Left cardiac atrium (tissue), 4 donors: ENCODE measurements around the gene DCDC2C. TPM values are rescaled to one million over a fixed set of nuclear protein-coding genes. Genes with fewer than 3 reads are reported as not detected.

Source experiments
- ATAC-seq, 2 donors: fragments of 200-7000 bp; cut with Tn5 transposase; one replicate each; pipeline ENCODE4 v1.9.1; 2020; ENCODE audit warnings: mild to moderate bottlenecking in 2 of 2, moderate library complexity in 2 of 2
- DNase-seq: peaks from one replicate; pipeline ENCODE4 v3.0.0-alpha.2; 2020
- intact Hi-C, 2 donors: fragments of 100-400 bp; cut with DNase I; formaldehyde crosslinking; loops; one replicate each; pipeline versions ENCODE4 v1.14.1 to v1.15.1; 2022 to 2023
- total RNA-seq, 2 donors: library from RNA; stranded (reverse); fragmentation: NEBNext Ultra II Directional; extraction: Animal tissue kit (Norgen Biotek cat#: 25700); gene quantifications; one replicate each; pipeline ENCODE4 v1.2.1, GENCODE V29; 2021
- donor health status: DM: no; HTN: yes; CAD: no.
- donor health status: DM: no; HTN: yes; CAD: no; lungs with severe emphysema.
- donor health status: DM: yes; HTN: yes; CAD: no.
- donor health status: Dilated cardiomyopathy.

DCDC2C gene
- total RNA-seq, 2 donors from 2014 or later = not detected

DNA sequence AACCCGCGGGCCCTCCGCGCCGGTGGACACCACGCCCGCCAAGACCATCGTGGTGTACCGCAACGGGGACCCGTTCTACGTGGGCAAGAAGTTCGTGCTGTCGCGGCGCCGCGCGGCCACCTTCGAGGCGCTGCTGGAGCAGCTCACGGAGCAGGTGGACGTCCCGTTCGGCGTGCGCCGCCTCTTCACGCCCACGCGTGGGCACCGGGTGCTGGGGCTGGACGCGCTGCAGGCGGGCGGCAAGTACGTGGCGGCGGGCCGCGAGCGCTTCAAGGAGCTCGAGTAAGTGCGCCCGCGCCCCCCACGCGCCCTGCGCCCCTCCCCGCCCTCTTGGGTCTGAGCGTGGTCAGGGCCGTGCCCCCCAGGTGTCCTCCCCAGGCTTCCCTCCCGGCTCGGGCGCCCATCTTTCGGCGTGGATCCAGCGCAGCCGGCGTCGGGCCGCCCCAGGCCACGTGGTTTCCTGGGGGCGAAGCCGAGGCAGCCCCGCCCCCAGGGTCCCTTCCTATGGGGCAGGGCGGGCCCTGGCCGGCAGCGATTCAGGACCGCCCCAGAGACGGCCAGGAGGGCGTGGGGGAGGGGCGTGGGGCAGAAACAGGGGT is 481 bp downstream of the DCDC2C start:
- DNase-seq = no peak
- no peak for ATAC-seq
- intact Hi-C loops = no loop called here

GRCh38 chr2:3704692-3705091 is 1.3 kb downstream of the DCDC2C start:
- DNase-seq (no peak), ATAC-seq (no peak)
- intact Hi-C loops = no loop called here

DNA sequence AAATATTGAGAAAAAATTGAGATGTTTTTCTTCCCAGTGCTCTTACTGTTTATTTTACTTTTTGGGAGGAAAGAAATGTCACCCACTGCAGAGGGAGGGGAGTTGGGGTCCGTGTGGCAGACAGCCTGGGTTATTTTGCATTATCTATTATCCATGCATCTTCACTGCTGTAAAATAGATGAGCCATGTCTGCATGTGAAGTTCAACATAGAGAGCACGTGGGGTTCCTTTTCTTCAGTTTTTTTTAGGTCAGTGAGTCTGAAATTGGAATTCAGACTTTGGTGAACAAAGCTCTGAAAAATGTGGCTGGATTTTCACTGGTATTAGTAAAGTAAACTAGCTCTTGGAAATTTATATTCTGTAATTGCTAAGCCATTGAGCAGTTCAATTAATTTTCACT is 2.4 kb downstream of the DCDC2C start:
- intact Hi-C loops = no loop called here
- ATAC-seq (no peak), DNase-seq (no peak)

DNA sequence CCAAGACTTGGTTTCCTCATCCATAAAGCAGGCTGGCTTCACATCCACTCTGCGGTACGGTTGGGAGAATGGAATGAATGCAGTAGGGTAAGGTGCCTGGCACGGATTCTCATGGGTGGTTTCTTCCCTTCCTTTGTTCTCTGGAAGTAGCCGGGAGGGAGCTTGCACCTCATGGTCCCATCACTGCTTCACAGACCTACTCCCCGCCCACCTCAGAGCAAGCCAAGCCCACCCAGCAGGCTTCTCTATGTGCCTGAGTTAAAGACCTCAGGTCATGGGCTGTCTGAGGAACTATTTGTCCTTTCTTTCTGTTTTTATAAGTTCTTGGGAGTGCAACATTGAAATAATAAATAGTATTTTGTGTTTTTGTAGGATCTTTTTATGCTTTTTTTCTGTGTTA is 3.5 kb downstream of the DCDC2C start:
- DNase-seq (no peak), ATAC-seq (no peak)
- intact Hi-C loops = no loop called here

DNA sequence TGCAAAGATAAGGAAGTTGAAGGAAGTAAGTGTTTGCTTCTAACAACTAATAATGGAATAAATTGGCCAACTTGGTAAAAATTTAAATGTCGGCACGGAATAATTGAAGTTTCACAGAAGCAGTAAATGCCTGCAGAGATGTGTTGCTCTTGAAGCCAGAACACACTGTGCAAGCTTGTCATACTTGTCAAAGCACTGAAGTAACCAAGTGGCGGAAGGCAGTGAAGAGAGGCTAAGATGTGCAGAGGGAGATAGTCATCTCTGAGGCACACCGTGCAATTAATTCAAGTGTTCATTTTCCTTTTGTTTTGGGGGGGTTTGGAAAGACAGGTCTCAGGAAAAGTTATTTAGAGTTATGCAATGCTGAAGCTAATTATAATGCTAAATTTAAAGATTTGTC is 5.2 kb downstream of the DCDC2C start:
- DNase-seq (no peak), ATAC-seq (no peak)
- intact Hi-C loops = no loop called here

DNA sequence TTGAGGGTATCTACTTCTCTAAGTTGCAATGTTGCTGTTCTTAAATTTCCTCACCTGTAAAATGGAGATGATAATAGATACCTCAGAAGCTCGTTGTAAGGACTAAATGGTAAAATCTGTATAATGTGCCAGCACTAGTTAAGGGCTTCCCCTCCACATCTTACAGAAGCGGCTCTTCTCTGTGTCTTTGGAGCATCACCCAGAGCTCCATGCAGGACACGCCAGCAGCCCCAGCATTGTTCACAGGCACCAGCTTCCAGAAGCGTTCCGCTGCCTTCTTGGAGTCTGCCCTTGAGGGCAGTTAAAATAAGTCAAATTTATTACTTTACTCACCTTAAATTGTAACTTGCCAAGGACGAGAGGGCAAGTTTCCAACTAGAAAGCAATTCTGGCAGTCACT is 5.8 kb downstream of the DCDC2C start:
- ATAC-seq = no peak
- DNase-seq = no peak
- intact Hi-C loops = no loop called here

- ATAC-seq = no peak
- intact Hi-C loops = no loop called here
These were observed 9.0 kb downstream of the DCDC2C start for GRCh38 chr2:3712424-3712823.

DNA sequence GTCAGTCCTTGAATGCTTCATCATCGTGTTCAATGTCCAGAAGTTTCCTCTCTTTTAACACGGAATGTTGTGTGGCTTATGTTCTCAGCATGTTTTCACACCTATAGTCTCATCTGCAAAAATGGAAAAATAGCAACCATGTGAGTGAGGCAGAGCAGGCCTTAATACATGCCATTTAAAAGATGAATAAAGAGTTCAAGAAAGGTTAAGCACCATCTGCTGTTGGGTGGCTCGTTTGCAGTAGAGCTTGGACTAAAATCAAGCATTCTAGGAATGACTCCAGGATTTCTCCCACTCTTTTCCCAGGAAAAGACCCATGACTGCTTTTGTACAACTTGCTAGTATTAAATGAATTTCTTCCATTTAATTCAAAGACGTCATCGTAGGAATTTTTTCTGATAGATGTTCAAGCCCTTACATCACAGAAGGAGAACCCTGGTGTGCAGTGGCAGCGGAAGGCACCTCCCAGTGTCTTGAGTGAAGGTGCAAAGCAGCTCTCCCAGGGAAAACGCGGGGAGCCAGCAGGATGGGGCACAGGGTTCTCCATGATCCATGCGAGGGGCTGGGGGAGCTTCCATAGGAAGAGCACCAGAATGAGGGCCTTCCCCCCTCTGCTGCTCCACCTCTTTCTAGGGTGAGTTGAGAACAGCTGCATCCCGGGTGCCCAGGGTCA is 9.6 kb downstream of the DCDC2C start:
- peak; percentile 47 to 57 for ATAC-seq
- intact Hi-C loops = no loop called here
- DNase-seq = no peak

More at GRCh38 chr2:3712424-3712823, 9.0 kb downstream of the DCDC2C start:
- no peak for DNase-seq

GRCh38 chr2:3718679-3719078 is 15.3 kb downstream of the DCDC2C start:
- intact Hi-C loops = no loop called here
- no peak for DNase-seq
- ATAC-seq = no peak

DNA sequence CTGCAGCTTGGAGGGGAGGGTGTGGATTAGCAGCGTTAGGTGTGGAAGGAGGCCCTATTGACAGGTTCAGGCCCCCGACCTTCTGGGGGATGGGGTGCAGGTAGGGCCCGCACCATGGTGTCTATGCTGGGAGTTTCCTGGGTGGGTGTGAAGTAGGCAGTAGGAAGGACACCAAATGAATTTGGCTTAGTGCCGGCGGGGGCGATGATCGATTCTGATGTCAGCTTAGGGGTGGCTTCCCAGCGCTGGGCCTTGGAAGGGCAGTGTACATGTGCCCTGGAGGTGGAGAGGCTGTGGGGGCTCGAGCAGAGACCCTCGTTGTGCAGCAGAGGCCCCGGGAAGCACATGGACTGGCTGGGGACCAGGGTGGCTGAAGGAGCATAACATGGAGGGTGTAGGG is 21.6 kb downstream of the DCDC2C start:
- ATAC-seq (no peak), DNase-seq (no peak)
- intact Hi-C loops = loop anchor here in 1 of 2 donors (5.0 kb wide), 1 partner anchor 102 kb away; no protein-coding TSS in a partner anchor

DNA sequence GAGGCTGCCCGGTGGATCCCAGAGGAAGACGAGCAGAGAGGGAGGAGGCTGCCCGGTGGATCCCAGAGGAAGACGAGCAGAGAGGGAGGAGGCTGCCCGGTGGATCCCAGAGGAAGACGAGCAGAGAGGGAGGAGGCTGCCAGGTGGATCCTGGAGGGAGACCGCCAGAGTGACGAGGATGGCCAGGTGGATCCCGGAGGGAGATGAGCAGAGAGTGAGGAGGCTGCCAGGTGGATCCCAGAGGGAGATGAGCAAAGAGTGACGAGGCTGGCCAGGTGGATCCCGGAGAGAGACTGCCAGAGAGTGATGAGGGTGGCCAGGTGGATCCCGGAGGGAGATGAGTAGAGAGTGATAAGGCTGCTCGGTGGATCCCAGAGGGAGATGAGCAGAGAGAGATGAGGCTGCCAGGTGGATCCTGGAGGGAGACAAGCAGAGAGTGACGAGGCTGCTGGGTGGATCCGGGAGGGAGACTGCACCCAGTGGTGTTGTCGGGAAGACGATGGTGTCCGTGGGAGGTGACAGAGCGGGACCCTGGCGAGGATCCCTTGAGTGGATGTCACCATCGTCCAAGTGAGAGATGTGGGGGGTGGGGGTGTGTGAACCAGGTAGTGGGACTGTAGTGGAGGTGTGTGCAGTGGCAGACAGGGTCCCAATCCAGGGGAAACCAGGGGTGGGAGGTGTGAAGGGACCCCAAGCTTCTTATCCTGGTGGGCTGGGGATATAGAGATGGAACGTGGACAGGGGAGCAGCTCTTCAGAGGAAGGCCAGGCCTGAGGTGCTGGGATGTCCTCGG is 22.3 kb downstream of the DCDC2C start:
- no peak for DNase-seq
- intact Hi-C loops = loop anchor here in 1 of 2 donors (5.0 kb wide), 1 partner anchor 102 kb away; no protein-coding TSS in a partner anchor
- ATAC-seq = no peak

- intact Hi-C loops = loop anchor here in 1 of 2 donors (5.0 kb wide), 1 partner anchor 101 kb away; no protein-coding TSS in a partner anchor
- no peak for DNase-seq
- no peak for ATAC-seq
These were observed 23.1 kb downstream of the DCDC2C start for GRCh38 chr2:3726511-3726910.

- ATAC-seq (no peak), DNase-seq (no peak)
- intact Hi-C loops = loop anchor here in 1 of 2 donors (5.0 kb wide), 1 partner anchor 100 kb away; no protein-coding TSS in a partner anchor
These were observed 24.1 kb downstream of the DCDC2C start for GRCh38 chr2:3727397-3728045.

GRCh38 chr2:3728104-3729054 is 25.0 kb downstream of the DCDC2C start:
- ATAC-seq (peak; percentile 19 to 22), DNase-seq (no peak)
- intact Hi-C loops = loop anchor here in 1 of 2 donors (5.0 kb wide), 1 partner anchor 99 kb away; no protein-coding TSS in a partner anchor

- no peak for DNase-seq
- no peak for ATAC-seq
- intact Hi-C loops = loop anchor here in 1 of 2 donors (5.0 kb wide), 1 partner anchor 98 kb away; no protein-coding TSS in a partner anchor
These were observed 25.7 kb downstream of the DCDC2C start for GRCh38 chr2:3729055-3729448.

DNA sequence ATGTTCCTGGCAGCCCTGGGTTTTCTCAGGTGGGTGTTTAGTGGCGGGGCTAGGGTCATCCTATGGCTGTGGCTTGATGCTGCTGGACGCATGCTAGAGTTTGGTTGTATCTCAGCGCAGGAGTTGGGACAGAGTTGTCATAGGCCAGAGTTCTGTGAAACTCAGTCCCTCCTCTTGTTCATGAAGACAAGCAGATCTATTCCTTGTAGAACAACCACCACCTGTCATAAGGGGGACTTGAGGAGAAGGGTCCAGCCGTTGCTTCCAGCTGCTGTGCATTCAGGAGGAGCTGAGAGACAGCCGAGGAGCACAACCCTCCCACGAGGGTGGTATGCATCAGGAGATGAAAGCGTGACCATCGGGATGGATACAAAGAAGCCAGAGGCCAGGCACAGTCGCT is 26.4 kb downstream of the DCDC2C start:
- intact Hi-C loops = loop anchor here in 1 of 2 donors (5.0 kb wide), 1 partner anchor 98 kb away; no protein-coding TSS in a partner anchor
- no peak for DNase-seq
- ATAC-seq = no peak

GRCh38 chr2:3730646-3731045 is 27.3 kb downstream of the DCDC2C start:
- intact Hi-C loops = no loop called here
- ATAC-seq (no peak), DNase-seq (no peak)

GRCh38 chr2:3731829-3732228 is 28.5 kb downstream of the DCDC2C start:
- intact Hi-C loops = no loop called here
- no peak for DNase-seq
- no peak for ATAC-seq
